HUES48 (cell line): Measurements from ENCODE around the gene GRM4.

Experiments
- H3K27ac ChIP-seq: one replicate; pipeline ENCODE4 v1.7.0; 2013; ENCODE audit warnings: low read depth, low read length, inconsistent platforms
- H3K27me3 ChIP-seq: 2 replicates; pipeline ENCODE4 v1.6.1; 2013; ENCODE audit warnings: mild to moderate bottlenecking, low read length; ENCODE audit not compliant: control insufficient read depth, insufficient read depth
- H3K36me3 ChIP-seq: 2 replicates; pipeline ENCODE4 v1.6.1; 2013; ENCODE audit warnings: low read length; ENCODE audit not compliant: control insufficient read depth, insufficient read depth
- H3K4me1 ChIP-seq: 2 replicates; pipeline ENCODE4 v1.6.1; 2013; ENCODE audit warnings: mild to moderate bottlenecking, low read length; ENCODE audit not compliant: control insufficient read depth, insufficient read depth
- H3K4me3 ChIP-seq: 2 replicates; pipeline ENCODE4 v1.5.1; 2013; ENCODE audit warnings: mild to moderate bottlenecking, low read depth, low read length
- H3K9ac ChIP-seq: 2 replicates; pipeline ENCODE4 v1.6.1; 2013; ENCODE audit warnings: mild to moderate bottlenecking, low read depth, low read length, moderate library complexity
- H3K9me3 ChIP-seq: 2 replicates; pipeline ENCODE4 v1.6.1; 2013; ENCODE audit warnings: low read length; ENCODE audit not compliant: control insufficient read depth, insufficient read depth

GRM4 gene

GRCh38 chr6:33998660-33999059 lies 147.2 kb downstream of the GRM4 start:
- peaks cover 23% of the 10 kb centered on the region for H3K27me3 ChIP-seq
- no peak overlapping the region for H3K27ac ChIP-seq
- no peak overlapping the region for H3K4me3 ChIP-seq
- H3K36me3 ChIP-seq, result no peaks in the 10 kb centered on the region
- H3K9me3 ChIP-seq, result no peaks in the 10 kb centered on the region
- H3K9ac ChIP-seq, result no peak overlapping the region
- H3K4me1 ChIP-seq, result no peaks in the 10 kb centered on the region; the same call in 1 of the 2 replicates

- H3K4me3 ChIP-seq, result no peak overlapping the region
- no peaks in the 10 kb centered on the region; the same call in 1 of the 2 replicates for H3K4me1 ChIP-seq
- H3K36me3 ChIP-seq, result no peaks in the 10 kb centered on the region
- H3K9ac ChIP-seq, result no peak overlapping the region
- no peaks in the 10 kb centered on the region for H3K9me3 ChIP-seq
- peaks cover 10% of the 10 kb centered on the region; the same call in 1 of the 2 replicates for H3K27me3 ChIP-seq
- H3K27ac ChIP-seq, result no peak overlapping the region
Observed at GRCh38 chr6:33997265-33997664, 148.6 kb downstream of the GRM4 start.

- H3K4me1 ChIP-seq, result no peaks in the 10 kb centered on the region; the same call in 1 of the 2 replicates
- no peaks in the 10 kb centered on the region for H3K9me3 ChIP-seq
- no peaks in the 10 kb centered on the region for H3K36me3 ChIP-seq
- H3K27ac ChIP-seq, result no peak overlapping the region
- H3K9ac ChIP-seq, result no peak overlapping the region
- H3K27me3 ChIP-seq, result peaks cover 10% of the 10 kb centered on the region; the same call in 1 of the 2 replicates
- H3K4me3 ChIP-seq, result no peak overlapping the region
Observed at GRCh38 chr6:33996120-33996475, 149.8 kb downstream of the GRM4 start.

- Histone ChIP-seq H3K36me3 (no peaks in the 10 kb centered on the region), H3K9ac (no peak overlapping the region), H3K27ac (no peak overlapping the region), H3K4me3 (no peak overlapping the region), H3K4me1 (no peaks in the 10 kb centered on the region; the same call in 1 of the 2 replicates), H3K27me3 (peaks cover 10% of the 10 kb centered on the region; the same call in 1 of the 2 replicates), H3K9me3 (no peaks in the 10 kb centered on the region)
Observed at GRCh38 chr6:33995309-33996119, 150.4 kb downstream of the GRM4 start.

GRCh38 chr6:33994472-33995308 lies 151.2 kb downstream of the GRM4 start:
- Histone ChIP-seq H3K9ac (no peak overlapping the region), H3K4me3 (no peak overlapping the region), H3K27ac (no peak overlapping the region), H3K4me1 (no peaks in the 10 kb centered on the region; the same call in 1 of the 2 replicates), H3K27me3 (peaks cover 6% of the 10 kb centered on the region; the same call in 1 of the 2 replicates), H3K9me3 (no peaks in the 10 kb centered on the region), H3K36me3 (no peaks in the 10 kb centered on the region)

GRCh38 chr6:33993653-33994471 lies 152.0 kb downstream of the GRM4 start:
- no peak overlapping the region for H3K4me3 ChIP-seq
- H3K9me3 ChIP-seq, result no peaks in the 10 kb centered on the region
- H3K27ac ChIP-seq, result no peak overlapping the region
- no peak overlapping the region for H3K9ac ChIP-seq
- H3K27me3 ChIP-seq, result 0 out of 2 replicates have a peak, but pooled peaks cover 4% of the 10 kb centered on the region
- H3K4me1 ChIP-seq, result no peaks in the 10 kb centered on the region; the same call in 1 of the 2 replicates
- no peaks in the 10 kb centered on the region for H3K36me3 ChIP-seq

GRCh38 chr6:33993091-33993490 lies 152.8 kb downstream of the GRM4 start:
- Histone ChIP-seq H3K9me3 (no peaks in the 10 kb centered on the region), H3K36me3 (no peaks in the 10 kb centered on the region), H3K4me1 (no peaks in the 10 kb centered on the region; the same call in 1 of the 2 replicates), H3K27ac (no peak overlapping the region), H3K4me3 (no peak overlapping the region), H3K9ac (no peak overlapping the region), H3K27me3 (0 out of 2 replicates have a peak, but pooled peaks cover 4% of the 10 kb centered on the region)

- Histone ChIP-seq H3K27me3 (0 out of 2 replicates have a peak, but pooled peaks cover 4% of the 10 kb centered on the region), H3K9me3 (no peaks in the 10 kb centered on the region), H3K36me3 (no peaks in the 10 kb centered on the region), H3K27ac (no peak overlapping the region), H3K4me1 (no peaks in the 10 kb centered on the region; the same call in 1 of the 2 replicates), H3K4me3 (no peak overlapping the region), H3K9ac (no peak overlapping the region)
Observed at GRCh38 chr6:33992191-33992590, 153.7 kb downstream of the GRM4 start.

GRCh38 chr6:33991610-33992009 lies 154.3 kb downstream of the GRM4 start:
- no peaks in the 10 kb centered on the region for H3K36me3 ChIP-seq
- 0 out of 2 replicates have a peak, but pooled peaks cover 4% of the 10 kb centered on the region for H3K27me3 ChIP-seq
- H3K4me1 ChIP-seq, result no peaks in the 10 kb centered on the region; the same call in 1 of the 2 replicates
- no peaks in the 10 kb centered on the region for H3K9me3 ChIP-seq
- H3K4me3 ChIP-seq, result no peak overlapping the region
- H3K9ac ChIP-seq, result no peak overlapping the region
- H3K27ac ChIP-seq, result no peak overlapping the region

GRCh38 chr6:33990061-33990541 lies 155.8 kb downstream of the GRM4 start:
- Histone ChIP-seq H3K36me3 (no peaks in the 10 kb centered on the region), H3K4me3 (no peak overlapping the region), H3K9me3 (no peaks in the 10 kb centered on the region), H3K27ac (no peak overlapping the region), H3K27me3 (0 out of 2 replicates have a peak, but pooled peaks cover 4% of the 10 kb centered on the region), H3K4me1 (peaks cover 6% of the 10 kb centered on the region; the same call in 1 of the 2 replicates), H3K9ac (no peak overlapping the region)
